ENCODE data around the gene CNTN5. TPM values are rescaled to one million over a fixed set of nuclear protein-coding genes. Genes with fewer than 3 reads are reported as not detected.

CNTN5 gene
- total RNA-seq, 2 donors from 2014 or later: not detected

DNA sequence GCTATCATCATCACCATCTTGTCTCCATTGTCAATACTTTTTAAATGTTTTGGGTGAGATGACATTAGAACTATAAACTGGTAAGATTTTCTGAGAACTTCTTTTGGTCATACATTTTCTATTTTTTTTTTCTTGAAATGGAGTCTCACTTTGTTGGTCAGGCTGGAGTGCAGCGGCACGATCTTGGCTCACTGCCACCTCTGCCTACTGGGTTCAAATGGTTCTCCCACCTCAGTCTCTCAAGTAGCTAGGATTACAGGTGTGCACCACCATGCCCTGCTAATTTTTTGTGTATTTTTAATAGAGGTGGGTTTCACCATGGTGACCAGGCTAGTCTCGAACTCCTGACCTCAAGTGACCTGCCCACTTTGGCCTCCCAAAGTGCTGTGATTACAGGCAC is 880.4 kb downstream of the CNTN5 start:
- no peak for ATAC-seq
- peaks cover 0 to 10% of the 10 kb centered on the region in 2 donors for H3K36me3 Mint-ChIP-seq
- no peak for DNase-seq (ENCODE audit: low spot score in 2 of 2)
- peaks cover 11 to 23% of the 10 kb centered on the region in 2 donors for H3K9me3 Mint-ChIP-seq
- no peak overlapping the region for H3K27ac Mint-ChIP-seq

DNA sequence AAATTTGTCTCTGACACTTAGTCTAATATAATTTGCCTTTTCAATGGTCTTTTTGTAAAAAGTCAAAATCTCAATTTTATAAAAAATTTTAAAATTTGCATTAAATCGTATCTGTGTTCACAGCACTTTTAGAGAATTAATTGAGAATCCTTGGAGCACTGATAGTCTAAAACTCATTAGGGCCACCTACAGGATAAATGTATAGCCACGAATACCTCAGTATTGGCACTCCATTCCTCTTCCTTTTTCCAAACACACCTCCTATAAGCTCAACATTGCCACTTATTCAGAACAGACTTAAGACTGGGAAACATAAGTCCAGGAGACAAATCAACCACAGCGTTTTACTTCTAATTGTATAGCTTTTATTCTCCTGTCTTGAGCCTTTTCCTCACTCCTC is 890.4 kb downstream of the CNTN5 start:
- H3K27ac Mint-ChIP-seq: peak overlapping the region in 1 of 2 donors; percentile 3
- no peak for DNase-seq (ENCODE audit: low spot score in 2 of 2)
- ATAC-seq: no peak
- H3K9me3 Mint-ChIP-seq: peaks cover 17 to 28% of the 10 kb centered on the region in 2 donors
- peaks cover 0 to 7% of the 10 kb centered on the region in 2 donors for H3K36me3 Mint-ChIP-seq

DNA sequence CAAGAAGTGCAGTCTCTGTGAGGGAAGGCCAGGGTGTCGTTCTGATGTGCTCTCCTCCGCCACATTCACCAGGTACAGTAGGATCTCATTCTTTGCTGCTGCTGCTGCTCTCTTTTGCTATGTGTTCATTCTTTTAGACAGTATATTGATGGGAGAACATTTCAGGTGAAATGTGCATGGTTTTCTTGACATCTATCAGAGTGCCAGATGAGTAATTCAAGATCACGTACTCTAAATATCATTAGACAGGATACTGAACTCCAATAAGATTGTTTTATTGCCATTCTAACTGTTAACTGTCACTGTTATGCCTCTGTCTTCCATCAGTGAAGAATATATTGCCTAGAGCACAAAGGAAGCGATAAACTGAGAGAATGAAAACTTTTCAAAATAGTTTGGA is 895.3 kb downstream of the CNTN5 start:
- Mint-ChIP-seq H3K9me3 (peaks cover 40% of the 10 kb centered on the region in 2 donors), H3K36me3 (peaks cover 7 to 10% of the 10 kb centered on the region in 2 donors), H3K27ac (no peak overlapping the region)
- ATAC-seq (no peak), DNase-seq (ENCODE audit: low spot score in 2 of 2) (no peak)

DNA sequence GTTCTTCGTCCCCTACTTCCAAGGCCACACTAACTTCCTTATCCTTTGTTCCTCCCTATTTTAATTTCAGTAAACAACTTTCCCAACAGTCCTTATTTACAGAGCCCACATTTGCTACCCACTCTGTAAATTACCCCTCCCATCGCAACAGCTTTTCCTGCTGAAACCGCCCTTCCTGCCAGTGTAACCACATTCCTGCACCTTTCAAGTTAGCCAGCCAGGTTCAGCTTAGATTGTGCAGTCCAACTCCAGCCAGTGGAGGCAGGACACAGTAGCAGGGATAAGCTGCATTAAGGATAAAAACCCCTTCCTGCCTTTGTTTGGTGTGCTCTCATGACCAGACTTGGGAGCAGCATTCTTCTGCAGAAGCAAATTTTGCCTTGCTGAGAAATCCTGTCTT is 898.0 kb downstream of the CNTN5 start:
- DNase-seq (ENCODE audit: low spot score in 2 of 2) (no peak), ATAC-seq (no peak)
- Mint-ChIP-seq H3K9me3 (peaks cover 36 to 41% of the 10 kb centered on the region in 2 donors), H3K36me3 (peaks cover 7 to 10% of the 10 kb centered on the region in 2 donors), H3K27ac (no peak overlapping the region)

DNA sequence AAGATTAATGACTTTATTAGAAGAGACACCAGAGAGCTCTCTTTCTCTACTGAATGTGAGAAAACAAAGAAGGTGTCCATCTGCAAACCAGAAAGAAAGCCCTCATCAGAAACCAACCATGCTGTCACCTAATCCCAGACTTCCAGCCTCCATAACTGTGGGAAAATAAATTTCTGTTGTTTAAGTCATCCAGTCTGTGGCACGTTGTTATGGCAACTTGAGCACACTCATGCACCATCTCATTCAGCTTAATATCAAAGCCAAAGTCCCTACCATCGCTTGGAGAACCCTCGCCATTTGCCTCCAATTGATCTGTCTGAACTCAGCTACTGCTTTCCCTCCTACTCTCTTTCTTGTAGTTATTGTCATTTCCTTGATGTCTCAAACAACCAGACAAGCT is 900.2 kb downstream of the CNTN5 start:
- ATAC-seq (no peak), DNase-seq (ENCODE audit: low spot score in 2 of 2) (no peak)
- peaks cover 7 to 10% of the 10 kb centered on the region in 2 donors for H3K36me3 Mint-ChIP-seq
- no peak overlapping the region for H3K27ac Mint-ChIP-seq
- peaks cover 32 to 38% of the 10 kb centered on the region in 2 donors for H3K9me3 Mint-ChIP-seq

DNA sequence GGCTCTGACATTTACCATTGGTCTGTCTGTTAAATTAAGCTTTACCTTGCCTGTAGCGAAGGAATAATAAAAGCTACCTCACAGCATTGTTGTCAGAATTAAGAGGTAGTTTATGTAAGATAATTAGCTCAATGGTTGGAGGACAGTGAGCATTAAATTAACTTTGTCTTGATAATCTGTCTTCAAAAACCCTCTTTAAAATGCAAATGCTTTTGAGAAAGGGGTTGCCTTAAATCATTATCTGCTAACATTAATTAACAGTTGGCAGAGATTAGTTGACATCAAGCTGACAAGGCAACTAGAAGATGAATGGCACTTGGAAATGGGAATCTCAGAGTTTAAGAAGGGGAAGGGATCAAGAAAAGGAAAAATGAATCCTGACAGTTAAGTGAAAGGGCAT is 905.2 kb downstream of the CNTN5 start:
- H3K27ac Mint-ChIP-seq: no peak overlapping the region
- H3K9me3 Mint-ChIP-seq: peaks cover 13 to 22% of the 10 kb centered on the region in 2 donors
- no peak for DNase-seq (ENCODE audit: low spot score in 2 of 2)
- no peak for ATAC-seq
- H3K36me3 Mint-ChIP-seq: peaks cover 7 to 8% of the 10 kb centered on the region in 2 donors

DNA sequence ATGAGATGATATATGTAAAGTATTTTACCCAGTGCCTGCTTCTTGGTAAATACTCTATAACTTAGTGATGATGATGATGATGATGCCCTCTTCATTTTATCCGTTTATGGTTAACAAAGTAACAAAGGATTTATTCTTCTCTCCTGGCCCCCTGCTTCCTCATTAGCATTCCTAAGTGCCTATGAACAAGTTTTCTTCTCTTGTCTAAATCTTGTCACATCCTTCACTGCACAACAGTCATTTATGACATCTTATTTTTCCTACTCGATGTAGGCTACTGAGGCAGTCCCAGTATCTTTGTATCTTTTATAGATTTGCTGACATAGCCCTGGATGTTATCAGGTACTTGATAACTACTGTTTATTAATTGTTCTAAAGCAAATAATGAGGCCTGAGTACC is 911.9 kb downstream of the CNTN5 start:
- DNase-seq (ENCODE audit: low spot score in 2 of 2): no peak
- Mint-ChIP-seq H3K9me3 (peaks cover 16 to 26% of the 10 kb centered on the region in 2 donors), H3K27ac (no peak overlapping the region), H3K36me3 (peaks cover 7 to 8% of the 10 kb centered on the region in 2 donors)
- no peak for ATAC-seq

DNA sequence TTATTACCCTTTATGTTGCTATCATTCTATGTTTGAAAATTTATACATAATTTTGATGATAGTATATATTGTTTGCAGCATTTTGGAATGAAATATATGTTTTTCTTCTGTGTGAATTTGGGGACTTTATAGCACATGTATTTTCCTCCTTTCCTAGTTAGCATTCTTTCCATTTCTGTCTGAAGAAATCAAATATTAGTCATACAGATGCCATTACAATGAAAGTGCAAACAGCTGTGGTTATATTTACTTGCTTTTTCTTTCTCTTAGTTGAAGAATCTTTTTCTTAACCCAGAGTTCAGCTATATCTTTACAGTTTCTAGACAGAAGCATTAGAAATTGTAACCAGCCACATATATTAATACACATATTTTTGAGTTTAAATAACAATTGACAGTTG is 913.3 kb downstream of the CNTN5 start:
- Mint-ChIP-seq H3K9me3 (peaks cover 11 to 21% of the 10 kb centered on the region in 2 donors), H3K27ac (no peak overlapping the region)
- ATAC-seq: no peak

DNA sequence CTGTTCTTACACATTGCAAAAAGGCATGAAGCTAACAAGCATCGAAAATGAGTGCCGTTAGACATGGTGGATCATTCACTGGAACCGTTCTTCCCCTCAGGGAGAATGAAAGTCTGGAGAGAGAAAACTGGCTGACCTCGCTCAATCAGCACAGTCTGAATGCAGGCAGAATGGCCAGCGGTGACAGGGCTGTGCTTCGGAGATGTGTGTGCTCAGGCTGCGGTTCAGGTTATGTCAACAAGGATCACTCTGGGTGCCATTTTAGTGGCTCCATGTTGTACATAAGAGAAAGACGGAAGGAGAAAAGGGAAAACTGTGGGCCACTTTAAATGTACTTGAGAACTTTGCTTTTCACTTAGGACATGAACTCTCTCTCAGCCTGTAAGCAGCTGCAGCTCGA is 916.6 kb downstream of the CNTN5 start:
- no peak overlapping the region for H3K27ac Mint-ChIP-seq
- peaks cover 9 to 17% of the 10 kb centered on the region in 2 donors for H3K9me3 Mint-ChIP-seq
- DNase-seq (ENCODE audit: low spot score in 2 of 2) (no peak), ATAC-seq (no peak)
- H3K36me3 Mint-ChIP-seq: no peaks in the 10 kb centered on the region

More for the DNA sequence above, 913.3 kb downstream of the CNTN5 start:
- no peak for DNase-seq (ENCODE audit: low spot score in 2 of 2)
- H3K36me3 Mint-ChIP-seq: peaks cover under 1 to 7% of the 10 kb centered on the region in 2 donors

DNA sequence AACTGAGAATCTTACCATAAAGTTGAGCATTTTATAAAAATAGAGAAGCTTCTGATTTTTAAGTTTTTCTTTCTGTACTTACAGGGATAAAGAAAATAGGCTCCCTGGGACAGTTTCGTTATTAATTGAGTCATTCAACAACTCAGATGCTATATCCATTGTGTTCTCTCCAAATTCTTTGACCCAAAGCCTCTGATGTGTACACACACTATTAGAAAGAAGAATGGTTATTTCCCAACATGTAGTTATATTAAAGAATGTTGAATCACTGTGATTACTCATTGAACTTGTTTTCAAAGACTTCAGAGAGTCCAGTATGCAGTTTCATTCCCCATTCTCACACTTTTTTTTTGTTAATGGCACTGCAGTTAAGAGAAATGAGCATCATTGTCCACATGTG is 932.1 kb downstream of the CNTN5 start:
- H3K9me3 Mint-ChIP-seq: peaks cover 0 to 9% of the 10 kb centered on the region in 2 donors
- H3K27ac Mint-ChIP-seq: no peak overlapping the region
- no peaks in the 10 kb centered on the region for H3K36me3 Mint-ChIP-seq
- DNase-seq (ENCODE audit: low spot score in 2 of 2) (no peak), ATAC-seq (no peak)

DNA sequence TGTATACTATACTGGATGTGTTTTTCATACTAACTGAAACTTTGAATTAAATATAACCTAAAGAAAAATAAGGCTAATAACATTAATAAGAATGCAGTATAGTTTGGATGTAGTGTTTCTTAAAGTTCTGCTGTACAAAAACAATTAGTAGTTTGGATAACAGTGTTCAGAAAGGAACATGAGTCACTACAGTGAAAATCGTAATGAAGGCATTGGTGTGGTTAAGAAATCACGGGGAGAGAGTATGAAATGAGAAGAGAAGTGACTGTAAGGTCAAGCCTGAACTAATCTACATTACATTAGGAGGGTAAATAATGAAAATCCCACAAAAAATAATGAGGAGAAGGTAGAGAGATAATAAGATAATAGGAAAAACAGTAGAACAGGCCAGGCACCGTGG is 939.8 kb downstream of the CNTN5 start:
- H3K9me3 Mint-ChIP-seq: peaks cover 22 to 25% of the 10 kb centered on the region in 2 donors
- no peaks in the 10 kb centered on the region for H3K36me3 Mint-ChIP-seq
- DNase-seq (ENCODE audit: low spot score in 2 of 2) (no peak), ATAC-seq (no peak)
- no peak overlapping the region for H3K27ac Mint-ChIP-seq

DNA sequence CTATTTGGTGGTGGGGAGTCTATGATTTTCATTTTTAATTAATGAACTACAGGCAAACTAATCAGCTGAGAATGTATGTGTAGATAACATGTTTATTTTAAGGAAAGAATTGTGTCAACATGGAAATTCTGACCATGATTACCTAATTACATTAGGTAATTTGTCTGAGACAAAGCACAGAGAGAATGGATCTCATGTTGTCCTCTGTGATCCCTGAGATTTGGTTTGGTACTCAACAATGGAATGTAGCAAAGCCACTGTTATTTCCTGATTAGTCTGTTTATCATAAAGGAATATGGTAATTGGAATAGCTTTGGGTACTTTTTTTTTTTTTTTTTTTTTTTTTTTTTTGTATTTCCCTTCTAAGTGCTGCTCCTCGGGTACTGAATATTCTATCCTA is 947.6 kb downstream of the CNTN5 start:
- Mint-ChIP-seq H3K36me3 (no peaks in the 10 kb centered on the region), H3K27ac (no peak overlapping the region), H3K9me3 (peaks cover 15 to 29% of the 10 kb centered on the region in 2 donors)
- no peak for DNase-seq (ENCODE audit: low spot score in 2 of 2)
- ATAC-seq: no peak

DNA sequence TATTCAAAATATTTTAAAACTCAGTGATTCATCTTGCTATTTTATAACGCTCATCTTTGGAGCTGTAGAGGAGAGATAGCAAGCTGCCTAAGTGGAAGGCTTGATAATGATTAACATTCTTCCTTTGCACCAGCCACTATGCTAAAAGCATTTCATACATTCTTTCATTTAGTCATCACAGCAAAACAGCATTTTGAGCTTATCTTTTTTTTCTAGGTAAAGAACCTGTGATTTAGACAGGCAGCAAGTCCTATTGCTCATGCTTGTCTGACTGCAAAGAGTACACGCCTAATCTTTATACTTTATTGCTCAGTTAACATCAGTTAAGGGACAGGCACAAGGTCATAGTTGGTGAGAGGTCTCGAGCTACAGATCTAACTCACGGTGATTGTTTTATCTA is 953.2 kb downstream of the CNTN5 start:
- H3K36me3 Mint-ChIP-seq: no peaks in the 10 kb centered on the region
- peaks cover 9 to 21% of the 10 kb centered on the region in 2 donors for H3K9me3 Mint-ChIP-seq

DNA sequence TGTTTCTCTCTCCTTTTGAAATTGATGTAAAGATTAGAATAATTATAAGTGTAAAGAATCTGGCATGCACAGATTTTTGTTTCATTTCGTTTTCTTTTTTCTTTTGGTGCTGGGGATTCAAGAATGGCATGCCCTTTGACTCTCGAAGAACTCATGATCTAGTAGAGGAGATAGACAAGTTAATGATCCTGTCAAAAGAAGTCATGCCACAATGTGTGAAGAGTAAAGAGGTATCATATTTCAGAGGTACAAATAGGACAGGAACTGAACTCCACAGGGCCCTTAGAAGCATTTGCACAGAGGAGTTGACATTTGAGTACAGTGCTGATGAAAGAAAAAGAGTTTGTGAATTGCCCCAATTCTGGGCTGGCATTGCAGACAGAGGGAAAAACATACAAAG is 958.3 kb downstream of the CNTN5 start:
- Mint-ChIP-seq H3K9me3 (peaks cover 12 to 20% of the 10 kb centered on the region in 2 donors), H3K27ac (no peak overlapping the region), H3K36me3 (no peaks in the 10 kb centered on the region)
- ATAC-seq (no peak), DNase-seq (ENCODE audit: low spot score in 2 of 2) (no peak)

More for the DNA sequence above, 953.2 kb downstream of the CNTN5 start:
- ATAC-seq: no peak
- H3K27ac Mint-ChIP-seq: no peak overlapping the region
- no peak for DNase-seq (ENCODE audit: low spot score in 2 of 2)

DNA sequence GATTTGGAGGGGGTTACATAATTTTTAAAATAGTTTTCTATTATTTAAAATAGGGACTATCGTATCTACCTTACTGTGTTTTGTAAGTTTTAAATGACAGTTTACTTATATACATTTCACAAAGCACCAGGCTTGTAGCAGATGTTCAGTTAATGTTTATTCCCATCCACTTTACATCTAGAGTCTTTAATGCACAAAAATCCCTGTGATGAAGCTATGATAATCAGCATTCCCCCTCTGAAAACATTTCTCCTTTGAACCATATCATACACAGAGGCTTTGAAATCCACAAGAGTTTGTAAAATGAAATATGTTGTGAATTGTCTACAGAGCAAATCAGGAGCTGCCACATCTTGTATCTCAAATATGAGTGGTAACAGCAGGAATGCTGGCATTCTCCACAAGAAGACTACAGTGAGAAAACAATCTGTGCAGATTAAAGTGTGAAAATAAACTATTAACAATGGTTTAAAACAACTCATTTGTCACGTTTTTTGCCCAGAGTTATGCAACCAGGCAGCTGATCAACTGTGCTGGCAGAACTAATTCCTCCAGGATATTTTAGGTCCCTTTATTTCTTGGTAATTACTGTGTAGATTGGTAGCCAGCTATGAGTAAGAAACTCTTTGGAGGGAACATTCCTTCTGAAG is 967.2 kb downstream of the CNTN5 start:
- H3K9me3 Mint-ChIP-seq: peaks cover 14 to 21% of the 10 kb centered on the region in 2 donors
- ATAC-seq (no peak), DNase-seq (ENCODE audit: low spot score in 2 of 2) (no peak)
- H3K36me3 Mint-ChIP-seq: no peaks in the 10 kb centered on the region
- H3K27ac Mint-ChIP-seq: no peak overlapping the region

DNA sequence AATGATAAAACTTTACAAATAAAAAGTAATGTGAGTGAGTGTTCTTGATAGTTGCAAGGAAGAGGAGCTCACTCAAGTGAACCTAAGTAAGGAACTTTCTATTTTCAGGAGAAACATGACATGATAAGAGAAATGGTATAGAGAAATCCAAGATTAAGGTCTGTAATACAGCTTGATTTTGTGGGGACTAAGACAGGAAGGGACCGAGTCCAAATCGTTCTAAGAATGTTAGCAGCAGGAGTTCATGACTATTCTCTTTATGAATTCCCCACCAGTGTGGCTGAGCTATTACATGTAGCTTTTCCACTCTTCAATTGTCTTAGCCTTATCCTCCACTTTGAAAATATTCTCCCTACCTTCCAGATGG is 967.7 kb downstream of the CNTN5 start:
- peaks cover 10 to 17% of the 10 kb centered on the region in 2 donors for H3K9me3 Mint-ChIP-seq
- H3K36me3 Mint-ChIP-seq: no peaks in the 10 kb centered on the region
- DNase-seq (ENCODE audit: low spot score in 2 of 2) (no peak), ATAC-seq (no peak)
- no peak overlapping the region for H3K27ac Mint-ChIP-seq

DNA sequence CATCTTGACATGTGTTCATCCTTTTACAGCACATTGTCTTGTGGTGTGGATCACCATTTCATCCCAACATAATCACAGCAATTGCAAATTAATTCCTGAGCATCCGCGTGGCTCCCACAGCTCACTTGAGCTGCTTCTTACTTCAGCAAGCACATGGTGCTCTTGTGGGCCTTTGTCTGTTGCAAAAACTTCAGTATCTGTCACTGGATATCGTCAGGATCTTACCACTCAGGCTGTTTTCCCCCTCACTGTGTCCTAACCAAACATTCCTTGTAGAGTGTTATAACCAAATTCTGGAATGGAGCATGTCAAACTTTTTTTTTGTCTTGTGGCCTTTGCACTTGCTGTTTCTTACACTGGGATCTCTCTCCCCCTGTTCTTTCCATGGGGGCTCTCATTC is 983.2 kb downstream of the CNTN5 start:
- H3K36me3 Mint-ChIP-seq: no peaks in the 10 kb centered on the region
- no peak overlapping the region for H3K27ac Mint-ChIP-seq
- ATAC-seq (no peak), DNase-seq (ENCODE audit: low spot score in 2 of 2) (no peak)
- peaks cover 13 to 20% of the 10 kb centered on the region in 2 donors for H3K9me3 Mint-ChIP-seq

DNA sequence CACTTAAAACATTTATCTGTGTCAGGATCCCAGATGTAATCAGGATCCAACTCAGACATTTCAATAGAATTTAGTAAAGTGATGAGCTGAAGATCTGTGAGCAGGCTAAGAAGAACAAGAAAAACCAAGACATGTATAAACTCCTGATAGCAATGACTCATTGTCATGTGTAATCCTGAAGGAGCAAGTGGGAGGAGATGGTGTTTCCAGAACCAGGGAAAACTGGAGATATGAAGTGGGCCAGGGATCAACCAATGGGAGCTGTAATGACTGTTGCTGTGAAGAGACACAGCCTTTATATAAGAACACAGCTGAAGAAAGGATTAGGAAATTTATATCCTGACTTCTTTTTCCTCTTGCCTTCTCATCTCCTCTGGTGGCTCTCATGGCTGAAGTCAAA is 983.8 kb downstream of the CNTN5 start:
- Mint-ChIP-seq H3K27ac (no peak overlapping the region), H3K36me3 (no peaks in the 10 kb centered on the region), H3K9me3 (peaks cover 18 to 20% of the 10 kb centered on the region in 2 donors)
- DNase-seq (ENCODE audit: low spot score in 2 of 2) (no peak), ATAC-seq (no peak)
